Retinal pigment epithelial cell (primary cell): ENCODE results near the gene SPOPL.

Experiments used
- DNase-seq: peaks from one replicate; pipeline ENCODE4 v3.0.0-alpha.2; 2010; ENCODE audit warnings: low read depth
- H3K4me3 ChIP-seq: 2 replicates; pipeline ENCODE4 v1.5.1; 2011; ENCODE audit warnings: mild to moderate bottlenecking, low read length, control low read depth, moderate library complexity
- TF ChIP-seq, protein P1 (sequence below): conservative IDR thresholded peaks from 2 replicates; pipeline ENCODE4 v1.5.1; 2011; ENCODE audit warnings: low read depth, low read length, control low read depth, inconsistent platforms

The SPOPL gene

GRCh38 chr2:138485019-138485418, 16.6 kb upstream of the SPOPL start:
- H3K4me3 ChIP-seq, result no peak overlapping the region
- DNase-seq, result no peak
- TF ChIP-seq, protein P1, sequence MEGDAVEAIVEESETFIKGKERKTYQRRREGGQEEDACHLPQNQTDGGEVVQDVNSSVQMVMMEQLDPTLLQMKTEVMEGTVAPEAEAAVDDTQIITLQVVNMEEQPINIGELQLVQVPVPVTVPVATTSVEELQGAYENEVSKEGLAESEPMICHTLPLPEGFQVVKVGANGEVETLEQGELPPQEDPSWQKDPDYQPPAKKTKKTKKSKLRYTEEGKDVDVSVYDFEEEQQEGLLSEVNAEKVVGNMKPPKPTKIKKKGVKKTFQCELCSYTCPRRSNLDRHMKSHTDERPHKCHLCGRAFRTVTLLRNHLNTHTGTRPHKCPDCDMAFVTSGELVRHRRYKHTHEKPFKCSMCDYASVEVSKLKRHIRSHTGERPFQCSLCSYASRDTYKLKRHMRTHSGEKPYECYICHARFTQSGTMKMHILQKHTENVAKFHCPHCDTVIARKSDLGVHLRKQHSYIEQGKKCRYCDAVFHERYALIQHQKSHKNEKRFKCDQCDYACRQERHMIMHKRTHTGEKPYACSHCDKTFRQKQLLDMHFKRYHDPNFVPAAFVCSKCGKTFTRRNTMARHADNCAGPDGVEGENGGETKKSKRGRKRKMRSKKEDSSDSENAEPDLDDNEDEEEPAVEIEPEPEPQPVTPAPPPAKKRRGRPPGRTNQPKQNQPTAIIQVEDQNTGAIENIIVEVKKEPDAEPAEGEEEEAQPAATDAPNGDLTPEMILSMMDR, result no peak

- no peak for DNase-seq
Measured at GRCh38 chr2:138486363-138487198, 15.0 kb upstream of the SPOPL start.

DNA sequence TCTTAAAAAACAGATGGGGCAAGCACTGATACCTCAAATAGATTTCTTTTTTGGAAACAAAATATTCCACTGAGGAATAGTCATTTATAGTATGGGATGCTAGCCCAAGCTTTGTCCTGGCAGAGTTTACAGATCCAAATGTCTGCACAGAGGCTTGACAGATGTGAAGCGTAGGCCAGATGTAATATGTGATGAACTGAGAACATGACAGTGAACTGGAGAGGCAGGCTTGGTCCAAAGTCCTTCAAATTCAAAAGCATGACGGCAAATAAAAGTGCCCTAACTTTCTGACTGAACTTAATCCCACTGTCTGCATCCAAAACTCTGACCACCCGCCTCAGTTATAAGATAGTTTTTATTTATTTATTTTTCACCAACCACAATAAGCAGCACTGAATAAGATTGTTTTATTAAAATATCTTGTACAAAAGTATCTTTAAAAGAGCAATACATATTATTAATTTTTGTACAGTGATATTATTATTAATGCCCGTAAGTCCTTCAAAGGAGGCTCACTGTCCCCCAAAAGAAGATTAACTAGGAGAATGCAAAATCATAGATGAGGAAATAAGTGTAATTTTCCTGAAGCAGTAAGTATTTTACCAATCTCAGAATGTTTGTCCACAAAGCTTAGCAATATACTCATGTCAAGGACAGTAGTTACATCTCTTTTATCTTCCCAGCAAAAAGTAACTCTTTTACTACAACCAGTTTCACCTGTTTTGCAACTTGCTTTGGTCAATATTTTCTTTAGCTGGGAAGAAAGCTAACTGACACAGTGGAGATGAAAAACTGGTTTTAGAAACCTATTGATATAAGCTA, 10.7 kb upstream of the SPOPL start:
- TF ChIP-seq, protein P1, result no peak
- no peak overlapping the region for H3K4me3 ChIP-seq
- DNase-seq, result no peak

More at GRCh38 chr2:138486363-138487198, 15.0 kb upstream of the SPOPL start:
- H3K4me3 ChIP-seq, result no peak overlapping the region
- TF ChIP-seq, protein P1, result peak; percentile 8

- H3K4me3 ChIP-seq, result no peak overlapping the region
- TF ChIP-seq, protein P1, result no peak
- DNase-seq, result no peak
Measured at GRCh38 chr2:138491495-138491862, 10.1 kb upstream of the SPOPL start.

DNA sequence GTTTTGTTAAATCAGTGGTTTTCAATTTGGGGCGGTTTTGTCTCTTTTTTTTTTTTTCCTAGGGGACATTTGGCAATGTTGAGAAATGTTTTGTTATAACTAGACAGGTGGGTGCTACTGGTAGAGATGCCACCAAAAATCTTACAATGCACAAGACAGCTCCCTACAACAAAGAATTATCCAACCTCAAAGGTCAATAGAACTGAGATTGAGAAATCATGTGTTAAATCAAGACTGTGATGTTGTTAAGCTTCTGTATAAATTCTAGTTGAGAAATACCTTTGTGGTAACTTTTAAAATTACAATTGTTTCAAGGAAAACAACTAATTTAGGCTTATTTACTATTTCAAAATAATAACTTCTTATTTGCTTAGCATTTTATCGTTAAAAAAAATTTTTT, 9.4 kb upstream of the SPOPL start:
- H3K4me3 ChIP-seq, result no peak overlapping the region
- no peak for DNase-seq
- TF ChIP-seq, protein P1, result no peak

- no peak overlapping the region for H3K4me3 ChIP-seq
- no peak for DNase-seq
- TF ChIP-seq, protein P1, result no peak
Measured at GRCh38 chr2:138493334-138493733, 8.2 kb upstream of the SPOPL start.
